Activated CD4-positive, alpha-beta T cell treated with anti-CD3 and anti-CD28 coated beads, Interleukin-2, amount 50 U/mL, for 16 hours (primary cell): ENCODE data around the gene TRIM26.

Experiments
- DNase-seq: peaks from one replicate; pipeline ENCODE4 v3.0.0-alpha.2; 2020

The TRIM26 gene

GRCh38 chr6:30207619-30208295 lies 5.4 kb downstream of the TRIM26 start:
- DNase-seq, result no peak

DNA sequence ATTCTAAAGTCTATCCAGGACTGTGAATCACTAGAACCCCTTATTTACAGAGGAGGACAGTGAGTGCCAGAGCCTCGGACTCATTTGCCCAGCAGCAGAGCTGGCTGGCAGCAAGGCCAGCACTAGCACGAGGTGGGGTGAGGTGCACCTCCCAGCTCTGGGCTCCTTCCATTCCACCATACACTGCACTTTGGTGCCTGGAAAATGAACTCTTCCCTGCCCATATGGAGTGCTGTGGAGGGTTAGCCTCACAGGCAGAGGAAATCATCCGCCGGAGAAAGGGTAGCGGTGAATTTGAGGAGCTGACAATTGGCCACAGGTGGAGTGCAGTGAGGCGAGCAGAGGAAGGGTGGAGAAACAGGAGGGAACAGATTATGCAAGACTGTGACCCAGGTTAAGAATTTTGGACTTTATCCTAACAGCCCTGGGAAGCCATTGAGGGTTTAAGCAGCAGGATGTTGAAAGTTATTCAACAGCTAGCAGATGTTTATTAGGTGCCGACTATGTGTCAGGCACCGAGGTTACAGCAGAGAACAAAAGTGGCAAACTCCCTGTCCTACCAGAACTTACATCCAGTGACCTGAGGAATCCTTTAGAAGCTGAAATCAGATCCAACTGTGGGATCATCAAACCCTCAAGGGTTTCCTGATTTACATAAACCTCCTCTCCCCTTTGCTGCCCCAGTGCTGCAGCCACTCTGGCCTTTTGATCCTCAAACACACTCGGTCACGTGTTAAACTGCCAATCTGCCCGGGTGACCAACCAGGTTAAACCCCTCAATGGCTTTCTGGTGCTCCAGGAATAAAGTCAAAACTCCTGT lies 6.2 kb downstream of the TRIM26 start:
- no peak for DNase-seq

DNA sequence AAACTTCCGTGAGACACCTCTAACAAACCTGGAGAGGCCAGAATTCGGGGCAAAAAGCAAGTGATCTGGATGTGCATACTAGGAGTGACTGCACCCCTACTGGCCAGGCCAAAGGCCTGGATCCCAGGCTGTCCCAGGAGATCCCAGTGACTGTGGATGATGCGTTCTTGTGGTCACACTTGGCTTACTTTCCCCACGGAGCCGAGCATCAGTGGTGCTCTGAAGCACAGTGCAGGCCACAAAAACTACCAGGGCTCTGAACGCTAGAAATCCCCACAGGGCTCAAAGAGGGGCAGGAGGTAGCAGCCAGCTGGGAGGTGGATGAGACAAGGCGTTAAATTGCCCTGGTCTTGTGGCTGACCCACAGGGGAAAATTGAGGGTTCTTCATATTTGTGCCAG lies 7.1 kb downstream of the TRIM26 start:
- DNase-seq, result no peak

- DNase-seq, result no peak
Measured at GRCh38 chr6:30204116-30204515, 9.1 kb downstream of the TRIM26 start.

DNA sequence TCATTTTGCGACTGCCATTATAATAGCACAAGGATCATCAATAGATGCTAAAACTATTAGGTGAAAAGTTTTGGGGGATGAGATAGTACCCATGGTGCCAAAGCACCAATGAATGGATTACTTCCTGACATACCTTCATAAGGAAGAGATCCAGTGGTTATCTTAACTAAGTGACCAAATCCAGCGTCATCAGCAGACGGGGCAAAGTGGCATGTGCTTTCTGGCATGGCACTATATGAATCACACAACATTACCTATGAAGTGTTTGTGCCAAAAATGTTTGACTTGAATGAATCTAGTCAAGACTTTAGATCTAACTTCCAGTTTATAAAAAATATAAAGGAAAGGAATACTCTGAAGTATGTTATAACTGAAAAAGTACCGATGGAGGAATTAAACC lies 10.8 kb downstream of the TRIM26 start:
- no peak for DNase-seq

GRCh38 chr6:30200551-30201281 lies 12.5 kb downstream of the TRIM26 start:
- no peak for DNase-seq

DNA sequence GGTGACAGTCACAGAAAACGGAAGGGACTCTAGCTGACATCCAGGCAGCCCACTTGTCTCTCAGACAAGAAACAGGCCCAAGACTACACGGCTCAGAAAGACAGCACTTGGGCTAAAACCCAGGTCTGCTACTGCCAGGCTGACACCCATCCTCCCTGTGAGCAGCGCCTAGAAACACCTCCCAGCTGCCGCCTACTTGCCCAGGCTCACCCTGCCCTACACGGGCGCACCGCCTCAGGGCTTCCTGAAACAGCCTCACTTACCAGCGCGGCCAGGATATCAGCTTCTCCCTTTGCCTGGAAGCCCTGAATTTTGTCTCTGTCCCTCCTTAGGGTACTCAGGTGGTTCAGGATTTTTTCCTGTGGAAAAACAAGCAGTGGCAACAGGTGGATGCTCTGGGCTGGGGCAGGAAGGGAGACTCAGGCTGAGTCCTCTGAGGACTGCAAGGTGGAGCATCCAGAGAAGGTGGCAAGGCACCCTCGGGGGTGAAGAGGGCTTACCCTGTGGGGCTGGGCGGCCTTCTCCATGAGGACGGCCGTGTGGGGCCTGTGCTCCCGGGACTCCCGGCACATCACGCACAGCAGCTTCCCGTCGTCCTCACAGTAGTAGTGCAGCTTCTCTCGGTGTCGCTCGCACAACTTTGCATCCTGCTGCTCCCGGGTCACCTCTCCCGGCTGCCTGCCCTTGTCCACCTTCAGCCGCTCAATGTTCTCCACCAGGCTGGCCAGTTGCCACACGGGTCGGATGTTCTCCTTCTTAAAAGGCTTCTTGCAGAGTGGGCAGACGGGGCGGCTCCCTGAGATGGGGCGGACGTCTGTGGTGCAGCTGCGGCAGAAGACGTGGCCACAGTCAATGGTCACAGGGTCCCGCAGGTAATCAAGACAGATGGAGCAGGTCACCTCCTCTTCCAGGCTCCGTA lies 14.8 kb downstream of the TRIM26 start:
- DNase-seq, result no peak

- DNase-seq, result no peak
Measured at GRCh38 chr6:30196376-30196775, 16.8 kb downstream of the TRIM26 start.

DNA sequence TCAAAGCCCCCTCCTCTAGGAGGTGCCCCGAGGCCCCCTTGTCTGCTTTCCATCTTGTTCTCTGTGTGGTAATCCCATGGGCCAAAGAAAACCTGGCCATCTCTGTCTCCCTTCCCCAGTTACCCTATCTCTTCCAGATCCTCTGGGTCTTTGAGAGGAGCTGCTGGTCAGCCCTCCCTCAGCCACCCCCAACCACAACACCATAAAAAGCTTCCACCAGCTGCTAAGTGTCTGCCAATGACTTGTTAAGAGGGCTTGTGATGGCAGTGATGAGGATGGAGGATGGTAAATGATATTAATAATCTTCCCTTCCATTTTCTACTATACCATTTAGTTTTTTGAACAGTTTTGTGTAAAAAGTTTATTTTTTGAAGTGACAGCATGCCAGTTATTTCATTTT lies 17.3 kb downstream of the TRIM26 start:
- DNase-seq, result no peak

DNA sequence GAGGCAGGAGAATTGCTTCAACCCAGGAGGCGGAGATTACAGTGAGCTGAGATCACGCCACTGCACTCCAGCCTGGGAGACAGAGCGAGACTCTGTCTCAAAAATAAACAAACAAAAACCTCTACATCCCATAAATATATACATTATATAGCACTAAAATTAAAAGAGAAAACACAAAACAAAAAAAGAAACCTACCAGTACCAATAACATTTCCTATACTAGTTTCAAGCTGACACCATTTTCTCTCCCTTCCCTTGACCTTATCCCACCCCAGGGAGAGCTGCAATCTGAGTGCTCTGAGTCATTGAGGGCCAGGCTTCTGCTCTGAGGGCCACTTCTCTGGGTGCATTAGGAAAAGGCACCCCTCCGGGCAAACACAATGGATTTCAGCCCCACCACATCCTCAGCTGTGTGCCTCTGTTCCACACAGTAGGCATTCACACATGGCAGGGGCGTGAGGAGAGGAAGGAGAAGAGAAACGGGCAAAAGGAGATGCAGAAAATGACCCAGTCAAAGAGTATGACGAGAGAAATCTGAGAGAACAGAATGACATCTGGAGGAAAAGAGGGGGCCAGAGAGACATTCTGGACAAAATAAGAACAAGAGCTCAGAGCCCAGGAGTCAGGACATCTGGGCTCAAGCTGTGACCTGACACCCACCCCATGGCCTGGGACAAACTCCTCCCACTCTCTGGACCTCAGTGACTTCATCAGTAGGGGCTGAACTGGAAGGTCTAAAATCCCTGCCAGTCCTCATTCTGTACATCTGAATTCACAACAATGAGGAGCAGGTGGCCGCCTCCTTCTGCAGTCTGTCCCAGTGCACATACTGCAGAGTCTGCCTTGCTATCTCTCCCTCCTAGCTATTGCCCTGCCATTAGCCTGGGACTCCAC lies 18.2 kb downstream of the TRIM26 start:
- DNase-seq, result no peak

DNA sequence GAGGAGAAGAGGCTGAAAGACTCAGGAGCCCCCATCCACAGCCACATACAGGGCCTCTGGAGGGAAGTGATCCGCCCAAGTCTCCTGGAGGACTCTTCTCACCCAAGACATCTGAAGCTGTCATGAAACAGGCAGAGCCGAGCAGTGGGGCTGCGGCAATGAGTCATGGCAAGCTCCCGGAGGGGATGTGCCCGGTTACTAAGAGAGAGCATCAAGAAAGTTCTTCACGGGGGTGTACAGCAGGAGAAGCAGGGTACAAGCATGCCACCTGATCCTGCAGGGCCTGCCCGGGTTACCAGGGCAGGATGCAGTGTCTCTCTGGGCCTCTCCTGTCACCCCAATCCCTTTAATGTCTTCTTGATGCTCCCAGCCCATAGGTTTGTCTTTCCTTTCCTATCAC lies 21.1 kb downstream of the TRIM26 start:
- no peak for DNase-seq

- DNase-seq, result no peak
Measured at GRCh38 chr6:30188541-30188940, 24.7 kb downstream of the TRIM26 start.

GRCh38 chr6:30185846-30186484 lies 27.2 kb downstream of the TRIM26 start:
- DNase-seq, result no peak

DNA sequence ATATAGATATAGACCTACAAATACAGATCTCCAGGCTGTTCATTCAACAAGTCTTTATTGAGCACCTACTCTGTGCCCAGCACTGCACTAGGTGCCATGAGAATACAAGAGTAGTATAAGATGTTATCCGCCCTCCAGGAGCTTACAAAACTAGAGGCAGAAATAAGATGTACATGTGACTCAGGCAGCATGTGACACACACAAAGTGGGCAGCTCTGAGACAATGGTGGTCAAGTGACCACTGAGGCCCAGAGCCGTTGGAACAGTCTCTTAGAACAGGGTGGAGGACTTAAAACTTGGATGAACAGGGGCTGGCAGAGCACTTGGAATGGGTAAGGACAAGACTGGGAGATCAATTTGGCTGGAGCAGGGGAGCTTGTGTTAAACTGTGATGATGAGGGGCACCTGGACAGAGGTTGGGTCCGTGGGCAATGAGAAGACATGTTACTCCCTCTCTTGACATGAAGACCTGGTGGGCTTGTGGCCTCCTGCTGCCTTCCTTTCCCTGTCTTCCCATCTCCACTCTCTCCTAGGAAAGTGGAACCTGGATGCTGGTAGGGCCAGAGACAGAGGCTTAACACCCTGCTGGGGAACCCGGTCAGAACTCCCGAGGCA lies 28.7 kb downstream of the TRIM26 start:
- DNase-seq, result no peak

- DNase-seq, result no peak
Measured at GRCh38 chr6:30180145-30180544, 33.1 kb downstream of the TRIM26 start.

- no peak for DNase-seq
Measured at GRCh38 chr6:30178837-30179236, 34.4 kb downstream of the TRIM26 start.

DNA sequence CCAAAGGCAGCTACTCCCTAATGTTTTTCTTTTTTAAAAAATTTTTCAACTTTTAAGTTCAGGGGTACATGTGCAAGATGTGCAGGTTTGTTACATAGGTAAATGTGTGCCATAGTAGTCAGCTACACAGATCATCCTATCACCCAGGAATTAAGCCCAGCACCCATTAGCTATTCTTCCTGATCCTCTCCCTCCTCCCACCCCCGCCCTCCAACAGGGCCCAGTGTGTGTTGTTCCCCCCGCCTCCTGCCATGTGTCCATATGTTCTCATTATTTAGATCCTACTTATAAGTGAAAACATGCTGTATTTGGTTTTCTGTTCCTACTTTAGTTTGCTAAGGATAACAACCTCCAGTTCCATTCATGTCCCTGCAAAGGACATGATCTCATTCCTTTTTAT lies 37.4 kb downstream of the TRIM26 start:
- no peak for DNase-seq

- DNase-seq, result no peak
Measured at GRCh38 chr6:30172681-30173080, 40.5 kb downstream of the TRIM26 start.

- no peak for DNase-seq
Measured at GRCh38 chr6:30171677-30172471, 41.3 kb downstream of the TRIM26 start.
